ENCODE data around the gene LYRM2. TPM values are rescaled to one million over a fixed set of nuclear protein-coding genes. Genes with fewer than 3 reads are reported as not detected.

The LYRM2 gene
- total and polyA plus RNA-seq, 7 experiments from 2014 or later, result 18.1 to 79.2 (median 35.4) TPM

GRCh38 chr6:89680150-89680549 lies 41.6 kb upstream of the LYRM2 start:
- ChIA-PET CTCF (no interaction called here), POLR2A (no interaction called here)
- Histone ChIP-seq H3K4me1 (ENCODE audit: control insufficient read depth in 2 of 2, insufficient read depth in 2 of 2, low read length in 2 of 2) (no peaks in the 10 kb centered on the region), H3K27ac (ENCODE audit: low read depth, low read length) (no peak overlapping the region), H3K4me3 (ENCODE audit: low read length) (no peak overlapping the region), H3K27me3 (ENCODE audit: control insufficient read depth in 2 of 2, insufficient read depth in 2 of 2, low read length in 2 of 2) (no peaks in the 10 kb centered on the region), H3K9me3 (ENCODE audit: control insufficient read depth in 2 of 3, low read length in 3 of 3) (no peaks in the 10 kb centered on the region), H3K36me3 (ENCODE audit: control insufficient read depth in 2 of 3, insufficient read depth in 3 of 3, low read length in 3 of 3) (peaks cover 25 to 90% (median 27%) of the 10 kb centered on the region in 3 experiments)
- Mint-ChIP-seq H3K9me3 (no peaks in the 10 kb centered on the region), H3K4me1 (no peaks in the 10 kb centered on the region), H3K4me3 (no peak overlapping the region), H3K36me3 (peaks cover 11 to 54% (median 37%) of the 10 kb centered on the region in 5 donors), H3K27ac (no peak overlapping the region), H3K27me3 (no peaks in the 10 kb centered on the region)
- no peak for ATAC-seq
- intact Hi-C loops (cut with micrococcal nuclease), result no loop called here
- no peak for DNase-seq

- H3K27me3 Mint-ChIP-seq, result no peaks in the 10 kb centered on the region
- Histone ChIP-seq H3K27ac (ENCODE audit: low read depth, low read length) (no peak overlapping the region), H3K4me1 (ENCODE audit: control insufficient read depth in 2 of 2, insufficient read depth in 2 of 2, low read length in 2 of 2) (no peaks in the 10 kb centered on the region), H3K36me3 (ENCODE audit: control insufficient read depth in 2 of 3, insufficient read depth in 3 of 3, low read length in 3 of 3) (peaks cover 22 to 90% (median 26%) of the 10 kb centered on the region in 3 experiments), H3K27me3 (ENCODE audit: control insufficient read depth in 2 of 2, insufficient read depth in 2 of 2, low read length in 2 of 2) (no peaks in the 10 kb centered on the region), H3K4me3 (ENCODE audit: low read length) (no peak overlapping the region), H3K9me3 (ENCODE audit: control insufficient read depth in 2 of 3, low read length in 3 of 3) (no peaks in the 10 kb centered on the region)
- no peaks in the 10 kb centered on the region for H3K4me1 Mint-ChIP-seq
- intact Hi-C loops (cut with micrococcal nuclease), result no loop called here
- CTCF ChIA-PET, result no interaction called here
- POLR2A ChIA-PET, result no interaction called here
- no peak overlapping the region for H3K27ac Mint-ChIP-seq
- peaks cover 8 to 54% (median 35%) of the 10 kb centered on the region in 5 donors for H3K36me3 Mint-ChIP-seq
- no peak overlapping the region for H3K4me3 Mint-ChIP-seq
- no peak for ATAC-seq
- H3K9me3 Mint-ChIP-seq, result no peaks in the 10 kb centered on the region
- DNase-seq, result no peak
Measured at GRCh38 chr6:89679215-89680120, 40.9 kb upstream of the LYRM2 start.

GRCh38 chr6:89678531-89678930 lies 40.0 kb upstream of the LYRM2 start:
- no peak for DNase-seq
- H3K36me3 ChIP-seq (ENCODE audit: control insufficient read depth in 2 of 3, insufficient read depth in 3 of 3, low read length in 3 of 3), result peaks cover 28 to 90% (median 33%) of the 10 kb centered on the region in 3 experiments
- ChIA-PET CTCF (no interaction called here), POLR2A (no interaction called here)
- ATAC-seq, result no peak
- intact Hi-C loops (cut with micrococcal nuclease), result no loop called here
- Mint-ChIP-seq H3K36me3 (peaks cover 6 to 51% (median 34%) of the 10 kb centered on the region in 5 donors), H3K9me3 (no peaks in the 10 kb centered on the region), H3K27ac (peak overlapping the region in 1 of 9 donors; percentile 66), H3K4me1 (no peaks in the 10 kb centered on the region), H3K27me3 (no peaks in the 10 kb centered on the region), H3K4me3 (no peak overlapping the region)
- H3K27ac ChIP-seq (ENCODE audit: low read depth, low read length), result no peak overlapping the region
- no peaks in the 10 kb centered on the region for H3K4me1 ChIP-seq (ENCODE audit: control insufficient read depth in 2 of 2, insufficient read depth in 2 of 2, low read length in 2 of 2)
- H3K9me3 ChIP-seq (ENCODE audit: control insufficient read depth in 2 of 3, low read length in 3 of 3), result no peaks in the 10 kb centered on the region
- H3K27me3 ChIP-seq (ENCODE audit: control insufficient read depth in 2 of 2, insufficient read depth in 2 of 2, low read length in 2 of 2), result no peaks in the 10 kb centered on the region
- no peak overlapping the region for H3K4me3 ChIP-seq (ENCODE audit: low read length)

GRCh38 chr6:89675949-89676748 lies 37.6 kb upstream of the LYRM2 start:
- Mint-ChIP-seq H3K4me1 (no peaks in the 10 kb centered on the region), H3K27ac (peak overlapping the region in 2 of 9 donors; percentile 19 to 64), H3K36me3 (peaks cover 14 to 59% (median 42%) of the 10 kb centered on the region in 5 donors), H3K9me3 (no peaks in the 10 kb centered on the region), H3K4me3 (no peak overlapping the region), H3K27me3 (no peaks in the 10 kb centered on the region)
- no peak for DNase-seq
- Histone ChIP-seq H3K4me3 (ENCODE audit: low read length) (no peak overlapping the region), H3K27me3 (ENCODE audit: control insufficient read depth in 2 of 2, insufficient read depth in 2 of 2, low read length in 2 of 2) (no peaks in the 10 kb centered on the region), H3K9me3 (ENCODE audit: control insufficient read depth in 2 of 3, low read length in 3 of 3) (no peaks in the 10 kb centered on the region), H3K36me3 (ENCODE audit: control insufficient read depth in 2 of 3, insufficient read depth in 3 of 3, low read length in 3 of 3) (peaks cover 37 to 93% (median 42%) of the 10 kb centered on the region in 3 experiments), H3K4me1 (ENCODE audit: control insufficient read depth in 2 of 2, insufficient read depth in 2 of 2, low read length in 2 of 2) (no peaks in the 10 kb centered on the region), H3K27ac (ENCODE audit: low read depth, low read length) (no peak overlapping the region)
- POLR2A ChIA-PET, result no interaction called here
- ATAC-seq, result no peak
- intact Hi-C loops (cut with micrococcal nuclease), result no loop called here
- CTCF ChIA-PET, result interaction anchor here (0.7 kb wide), 1 partner anchor 38 kb away, joined by 4 read pairs; the partner anchor contains the start of gene LYRM2

- ATAC-seq (no peak), DNase-seq (no peak)
- intact Hi-C loops (cut with micrococcal nuclease), result no loop called here
- no peak overlapping the region for H3K4me3 Mint-ChIP-seq
- H3K36me3 Mint-ChIP-seq, result peaks cover 11 to 54% (median 30%) of the 10 kb centered on the region in 5 donors
- no peaks in the 10 kb centered on the region for H3K27me3 Mint-ChIP-seq
- Histone ChIP-seq H3K9me3 (ENCODE audit: control insufficient read depth in 2 of 3, low read length in 3 of 3) (no peaks in the 10 kb centered on the region), H3K27me3 (ENCODE audit: control insufficient read depth in 2 of 2, insufficient read depth in 2 of 2, low read length in 2 of 2) (no peaks in the 10 kb centered on the region), H3K4me3 (ENCODE audit: low read length) (no peak overlapping the region), H3K4me1 (ENCODE audit: control insufficient read depth in 2 of 2, insufficient read depth in 2 of 2, low read length in 2 of 2) (no peaks in the 10 kb centered on the region), H3K27ac (ENCODE audit: low read depth, low read length) (no peak overlapping the region), H3K36me3 (ENCODE audit: control insufficient read depth in 2 of 3, insufficient read depth in 3 of 3, low read length in 3 of 3) (peaks cover 31 to 86% (median 35%) of the 10 kb centered on the region in 3 experiments)
- H3K27ac Mint-ChIP-seq, result no peak overlapping the region
- no peaks in the 10 kb centered on the region for H3K4me1 Mint-ChIP-seq
- H3K9me3 Mint-ChIP-seq, result no peaks in the 10 kb centered on the region
- ChIA-PET CTCF (no interaction called here), POLR2A (no interaction called here)
Measured at GRCh38 chr6:89670935-89671565, 32.5 kb upstream of the LYRM2 start.

GRCh38 chr6:89669002-89669401 lies 30.5 kb upstream of the LYRM2 start:
- H3K36me3 ChIP-seq (ENCODE audit: control insufficient read depth in 2 of 3, insufficient read depth in 3 of 3, low read length in 3 of 3), result peaks cover 17 to 78% (median 23%) of the 10 kb centered on the region in 3 experiments
- H3K4me3 ChIP-seq (ENCODE audit: low read length), result no peak overlapping the region
- H3K4me1 Mint-ChIP-seq, result no peaks in the 10 kb centered on the region
- H3K4me3 Mint-ChIP-seq, result no peak overlapping the region
- H3K27ac ChIP-seq (ENCODE audit: low read depth, low read length), result no peak overlapping the region
- no peaks in the 10 kb centered on the region for H3K4me1 ChIP-seq (ENCODE audit: control insufficient read depth in 2 of 2, insufficient read depth in 2 of 2, low read length in 2 of 2)
- no peak for ATAC-seq
- H3K9me3 ChIP-seq (ENCODE audit: control insufficient read depth in 2 of 3, low read length in 3 of 3), result no peaks in the 10 kb centered on the region
- ChIA-PET CTCF (no interaction called here), POLR2A (interaction anchor here (0.5 kb wide), 1 partner anchor 56 kb away, joined by 3 read pairs; no protein-coding TSS in a partner anchor)
- peaks cover 8 to 48% (median 24%) of the 10 kb centered on the region in 5 donors for H3K36me3 Mint-ChIP-seq
- H3K27me3 Mint-ChIP-seq, result no peaks in the 10 kb centered on the region
- H3K9me3 Mint-ChIP-seq, result no peaks in the 10 kb centered on the region
- no peaks in the 10 kb centered on the region for H3K27me3 ChIP-seq (ENCODE audit: control insufficient read depth in 2 of 2, insufficient read depth in 2 of 2, low read length in 2 of 2)
- H3K27ac Mint-ChIP-seq, result no peak overlapping the region
- no peak for DNase-seq
- intact Hi-C loops (cut with micrococcal nuclease), result no loop called here

All from naive thymus-derived CD4-positive, alpha-beta T cell (primary cell).